H1 (cell line): ENCODE data around the gene RNGTT. TPM values are rescaled to one million over a fixed set of nuclear protein-coding genes. Genes with fewer than 3 reads are reported as not detected.

ENCODE experiments used
- CTCF ChIA-PET: fragments of 300-600 bp; sonication (Branson Sonifier 250); formaldehyde crosslinking; loops from one replicate; lab custom pipeline; 2021; ENCODE audit not compliant: partially characterized antibody; lab: Charles Lee
- POLR2A ChIA-PET: fragments of 300-600 bp; sonication (Branson Sonifier 250); formaldehyde crosslinking; loops from one replicate; lab custom pipeline; 2021; ENCODE audit warnings: inconsistent platforms; ENCODE audit not compliant: partially characterized antibody; lab: Charles Lee
- DNase-seq, 2 experiments: peaks; one replicate each; pipeline versions ENCODE4 v3.0.0 to v3.0.0-alpha.2; 2010 to 2022; ENCODE audit warnings: low spot score in 2 of 2, low read depth in 1 of 2, mixed read lengths in 1 of 2
- FAIRE-seq: peaks from 2 replicates; lab custom pipeline; 2011; peaks lifted over from hg19 to GRCh38; lab: Jason Lieb, UNC
- H2AFZ ChIP-seq: 2 replicates; pipeline ENCODE4 v1.8.1; 2012; ENCODE audit warnings: low read length, inconsistent platforms
- H2AK5ac ChIP-seq: 2 replicates; pipeline ENCODE4 v1.6.1; 2013; ENCODE audit warnings: low read depth, low read length
- H2BK120ac ChIP-seq: replicated peaks from 2 replicates; pipeline ENCODE3; 2013; ENCODE audit warnings: low read depth, low read length, inconsistent platforms
- H2BK12ac ChIP-seq: 2 replicates; pipeline ENCODE4 v1.6.1; 2013; ENCODE audit warnings: low read depth, low read length
- H2BK15ac ChIP-seq: 2 replicates; pipeline ENCODE4 v1.6.1; 2013; ENCODE audit warnings: low read length
- H2BK20ac ChIP-seq: 2 replicates; pipeline ENCODE4 v1.6.1; 2013; ENCODE audit warnings: low read length
- H2BK5ac ChIP-seq: 2 replicates; pipeline ENCODE4 v1.6.1; 2013; ENCODE audit warnings: low read depth, low read length
- H3K14ac ChIP-seq: 2 replicates; pipeline ENCODE4 v1.6.1; 2013; ENCODE audit warnings: inconsistent platforms; ENCODE audit not compliant: insufficient read length
- H3K18ac ChIP-seq: 2 replicates; pipeline ENCODE4 v1.6.1; 2013; ENCODE audit warnings: low read length; ENCODE audit errors: extremely low read depth
- H3K23ac ChIP-seq: 2 replicates; pipeline ENCODE4 v1.6.1; 2013; ENCODE audit warnings: inconsistent platforms; ENCODE audit not compliant: insufficient read length
- H3K23me2 ChIP-seq: 2 replicates; pipeline ENCODE4 v1.6.1; 2013; ENCODE audit warnings: low read depth, low read length
- H3K27ac ChIP-seq: 2 replicates; pipeline ENCODE4 v1.6.1; 2011; ENCODE audit warnings: low read depth, low read length, inconsistent platforms
- H3K27me3 ChIP-seq, 4 experiments: replicated peaks in 1 of 4; 1 replicate in 1 of 4; 2 replicates in 3 of 4; pipeline versions ENCODE4 v1.6.1 to v1.8.1; 2011 to 2013; ENCODE audit warnings: low read length in 3 of 4, mild to moderate bottlenecking in 3 of 4, inconsistent platforms in 2 of 4, mixed read lengths in 2 of 4, moderate library complexity in 1 of 4; ENCODE audit not compliant: control insufficient read depth in 3 of 4, insufficient read depth in 3 of 4; ENCODE audit errors: extremely low read depth in 1 of 4
- H3K36me3 ChIP-seq, 4 experiments: 2 replicates each; pipeline versions ENCODE4 v1.6.1 to v1.8.1; 2011 to 2013; ENCODE audit warnings: mild to moderate bottlenecking in 4 of 4, low read length in 3 of 4, moderate library complexity in 2 of 4, control low read depth in 1 of 4, inconsistent platforms in 1 of 4; ENCODE audit not compliant: insufficient read depth in 4 of 4, control insufficient read depth in 2 of 4
- H3K4ac ChIP-seq: replicated peaks from 2 replicates; pipeline ENCODE3; 2013; ENCODE audit warnings: low read length, low read depth, mixed read lengths, inconsistent platforms; ENCODE audit not compliant: insufficient read length
- H3K4me1 ChIP-seq, 4 experiments: replicated peaks in 1 of 4; 1 replicate in 1 of 4; 2 replicates in 3 of 4; pipeline versions ENCODE4 v1.6.1 to v1.8.1; 2011 to 2013; ENCODE audit warnings: low read length in 3 of 4, inconsistent platforms in 2 of 4, mixed read lengths in 1 of 4; ENCODE audit not compliant: insufficient read depth in 4 of 4, control insufficient read depth in 3 of 4
- H3K4me2 ChIP-seq, 2 experiments: 2 replicates each; pipeline versions ENCODE4 v1.6.1 to v1.8.1; 2011 to 2013; ENCODE audit warnings: low read depth in 2 of 2, low read length in 2 of 2, control low read depth in 1 of 2, inconsistent platforms in 1 of 2, mild to moderate bottlenecking in 1 of 2; ENCODE audit not compliant: insufficient read depth in 1 of 2
- H3K4me3 ChIP-seq, 4 experiments: fragments of 200-600, 300-600 bp in 1 of 4; sonication (generic), shearing (Covaris generic), sonication (Bioruptor Twin) in 1 of 4; 2 replicates each; pipeline versions ENCODE4 v1.5.1 to v1.8.1; 2011 to 2016; ENCODE audit warnings: low read length in 4 of 4, low read depth in 3 of 4, control low read depth in 2 of 4, inconsistent platforms in 2 of 4, mild to moderate bottlenecking in 2 of 4, mixed read lengths in 1 of 4, moderate library complexity in 1 of 4; ENCODE audit not compliant: insufficient read depth in 2 of 4; ENCODE audit errors: extremely low read depth in 1 of 4
- H3K56ac ChIP-seq: replicated peaks from 2 replicates; pipeline ENCODE3; 2013; ENCODE audit warnings: low read depth, mild to moderate bottlenecking, mixed read lengths, low read length, inconsistent platforms; ENCODE audit not compliant: insufficient read length
- H3K79me1 ChIP-seq: 2 replicates; pipeline ENCODE4 v1.6.1; 2013; ENCODE audit warnings: low read depth, low read length, control low read depth
- H3K79me2 ChIP-seq, 2 experiments: 2 replicates each; pipeline versions ENCODE4 v1.6.1 to v1.8.1; 2012 to 2013; ENCODE audit warnings: low read length in 2 of 2, mild to moderate bottlenecking in 2 of 2, inconsistent platforms in 1 of 2; ENCODE audit not compliant: insufficient read depth in 2 of 2, control insufficient read depth in 1 of 2
- H3K9ac ChIP-seq, 4 experiments: replicated peaks in 1 of 4; 1 replicate in 1 of 4; 2 replicates in 3 of 4; pipeline versions ENCODE4 v1.6.1 to v1.8.1; 2011 to 2013; ENCODE audit warnings: low read depth in 3 of 4, low read length in 3 of 4, control low read depth in 2 of 4, mild to moderate bottlenecking in 2 of 4, moderate library complexity in 2 of 4, inconsistent platforms in 1 of 4; ENCODE audit errors: extremely low read depth in 1 of 4
- H3K9me3 ChIP-seq, 2 experiments: 2 replicates each; pipeline versions ENCODE4 v1.6.1 to v1.8.1; 2012 to 2013; ENCODE audit warnings: mild to moderate bottlenecking in 2 of 2, moderate library complexity in 2 of 2, control low read depth in 1 of 2, inconsistent platforms in 1 of 2, low read depth in 1 of 2, low read length in 1 of 2, mixed read lengths in 1 of 2; ENCODE audit not compliant: insufficient read depth in 2 of 2
- H4K20me1 ChIP-seq, 2 experiments: replicated peaks in 1 of 2; 2 replicates each; pipeline versions ENCODE3 to v1.8.1; 2011 to 2013; ENCODE audit warnings: inconsistent platforms in 2 of 2, low read length in 2 of 2, mild to moderate bottlenecking in 1 of 2; ENCODE audit not compliant: insufficient read depth in 2 of 2, control insufficient read depth in 1 of 2
- H4K5ac ChIP-seq: 2 replicates; pipeline ENCODE4 v1.6.1; 2013; ENCODE audit warnings: low read length, low read depth, mixed read lengths, inconsistent platforms; ENCODE audit not compliant: insufficient read length
- H4K8ac ChIP-seq: 2 replicates; pipeline ENCODE4 v1.8.0; 2013; ENCODE audit warnings: mild to moderate bottlenecking, moderate library complexity, low read length, inconsistent platforms; ENCODE audit not compliant: insufficient read depth; ENCODE audit errors: extremely low read depth
- H4K91ac ChIP-seq: replicated peaks from 2 replicates; pipeline ENCODE3; 2013; ENCODE audit warnings: low read length, mixed read lengths, inconsistent platforms; ENCODE audit not compliant: insufficient read length
- ATF2 ChIP-seq: IDR thresholded peaks from 2 replicates; pipeline ENCODE4 v1.6.1; 2012; ENCODE audit warnings: low read length, inconsistent platforms
- CBX8 ChIP-seq: fragments of 300-800, 300-1000 bp; sonication (generic); IDR thresholded peaks from 2 replicates; pipeline ENCODE4 v1.7.1; 2016; ENCODE audit warnings: low read depth, low read length, borderline replicate concordance
- CHD2 ChIP-seq: IDR thresholded peaks from 2 replicates; pipeline ENCODE4 v1.6.1; 2012; ENCODE audit warnings: low read length, improper control_type of control experiment
- EGR1 ChIP-seq: IDR thresholded peaks from 2 replicates; pipeline ENCODE4 v1.6.1; 2011; ENCODE audit warnings: low read depth, low read length, borderline replicate concordance
- EZH2 ChIP-seq: fragments of 200-600 bp; sonication (generic); IDR thresholded peaks from 2 replicates; pipeline ENCODE4 v1.7.1; 2012; ENCODE audit warnings: low read depth, mild to moderate bottlenecking, moderate library complexity, low read length, inconsistent platforms; ENCODE audit not compliant: severe bottlenecking
- HDAC2 ChIP-seq, 2 experiments: fragments of 300-600 bp in 1 of 2; sonication (generic) in 1 of 2; IDR thresholded peaks; 2 replicates each; pipeline ENCODE4 v1.6.1; 2011 to 2012; ENCODE audit warnings: low read depth in 2 of 2, low read length in 2 of 2, mild to moderate bottlenecking in 2 of 2, moderate library complexity in 2 of 2, borderline replicate concordance in 1 of 2, inconsistent platforms in 1 of 2
- RAD21 ChIP-seq, 2 experiments: IDR thresholded peaks in 1 of 2; conservative IDR thresholded peaks in 1 of 2; 2 replicates each; pipeline ENCODE4 v1.6.1; 2011; ENCODE audit warnings: low read depth in 2 of 2, low read length in 2 of 2, improper control_type of control experiment in 1 of 2, inconsistent platforms in 1 of 2, mild to moderate bottlenecking in 1 of 2, moderate library complexity in 1 of 2
- TCF12 ChIP-seq: IDR thresholded peaks from 2 replicates; pipeline ENCODE4 v1.6.1; 2011; ENCODE audit warnings: low read depth, mild to moderate bottlenecking, low read length
- USF2 ChIP-seq: IDR thresholded peaks from 2 replicates; pipeline ENCODE4 v1.6.1; 2011; ENCODE audit warnings: low read length, improper control_type of control experiment
- WGBS, 2 experiments: shearing (Covaris generic) in 1 of 2; methylation state at CpG; one replicate each; pipeline versions ENCODE4 v1.1.6 to v1.1.7; 2013 to 2015; ENCODE audit warnings: low lambda C conversion rate in 2 of 2, mixed read lengths in 2 of 2, inconsistent platforms in 1 of 2, low coverage in 1 of 2, missing lambda C conversion rate in 1 of 2; ENCODE audit not compliant: insufficient replicate concordance in 2 of 2, insufficient coverage in 1 of 2, insufficient read length in 1 of 2; ENCODE audit errors: extremely low coverage in 1 of 2, missing lambda C conversion rate in 1 of 2; 5-methylcytosine and 5-hydroxymethylcytosine counted together
- polyA plus RNA-seq, 7 experiments: library from polyadenylated mRNA; depleted of rRNA in 3 of 7; stranded (reverse) in 5 of 7; unstranded in 2 of 7; fragments of >200 nt in 5 of 7; fragments of 200-250 nt in 2 of 7; gene quantifications; 1 replicate in 5 of 7; 2 replicates in 1 of 7; 4 replicates in 1 of 7; pipeline versions ENCODE4 v1.2.1 to v1.2.3, GENCODE V29; 2011 to 2013; ENCODE audit warnings: missing spikeins in 2 of 7, mixed read lengths in 2 of 7
- total RNA-seq: library from RNA; stranded (reverse); fragmentation: NEBNext Ultra II Directional; extraction: Animal tissue kit (Norgen Biotek cat#: 25700); gene quantifications from 2 replicates; pipeline ENCODE4 v1.2.1, GENCODE V29; 2021

RNGTT gene
- total and polyA plus RNA-seq, 2 of the 8 experiments (the other 6 are each of a cell fraction or from before 2014, with no cell fraction given), result 3.6 to 21.2 TPM

- no peak overlapping the region for H2BK20ac ChIP-seq
- H3K79me2 ChIP-seq, result no peaks in the 10 kb centered on the region
- no peak overlapping the region for H3K27ac ChIP-seq
- CTCF ChIA-PET, result interaction anchor here (0.8 to 2.4 kb wide), 4 partner anchors 9 to 166 kb away, joined by 3 to 6 read pairs (median 4); no protein-coding TSS in a partner anchor
- no peak overlapping the region for H4K91ac ChIP-seq
- H3K23me2 ChIP-seq, result no peaks in the 10 kb centered on the region
- H2BK15ac ChIP-seq, result no peak overlapping the region
- H4K20me1 ChIP-seq, result no peaks in the 10 kb centered on the region
- FAIRE-seq, result no peak
- no peak overlapping the region for H3K23ac ChIP-seq
- peaks cover 0 to 2% (median 0%) of the 10 kb centered on the region in 4 experiments; a peak in 1 of 7 replicates for H3K4me1 ChIP-seq
- no peaks in the 10 kb centered on the region for H3K27me3 ChIP-seq
- H4K8ac ChIP-seq, result no peak overlapping the region
- 90% methylated on average over 1 of the region's 1 CpG; no CpG with 5 or more reads in 1 of the 2 experiments for WGBS, 2 experiments
- no peak overlapping the region for H3K4me2 ChIP-seq
- no peak overlapping the region for H2BK5ac ChIP-seq
- H3K18ac ChIP-seq, result no peak overlapping the region
- H2AK5ac ChIP-seq, result no peak overlapping the region
- DNase-seq, result no peak
- no peaks in the 10 kb centered on the region for H3K36me3 ChIP-seq
- H3K4me3 ChIP-seq, result no peak overlapping the region
- no peak overlapping the region for H3K4ac ChIP-seq
- no peak overlapping the region for H3K56ac ChIP-seq
- H2BK12ac ChIP-seq, result no peak overlapping the region
- H3K9me3 ChIP-seq, result no peaks in the 10 kb centered on the region
- POLR2A ChIA-PET, result no interaction called here
- H3K14ac ChIP-seq, result no peak overlapping the region
- H3K79me1 ChIP-seq, result no peaks in the 10 kb centered on the region
- H3K9ac ChIP-seq, result no peak overlapping the region
- no peak overlapping the region for H2BK120ac ChIP-seq
- no peak overlapping the region for H2AFZ ChIP-seq
- H4K5ac ChIP-seq, result no peak overlapping the region
- TF ChIP-seq RAD21 (IDR thresholded peaks at IDR 0.05 in 1 of 2, conservative IDR thresholded peaks at IDR 0.05 in 1 of 2; ENCODE audit: low read depth in 2 of 2, low read length in 2 of 2) (no peak), EGR1 (no peak), ATF2 (no peak), EZH2 (no peak), HDAC2 (IDR thresholded peaks at IDR 0.05; ENCODE audit: borderline replicate concordance in 1 of 2, low read depth in 2 of 2, low read length in 2 of 2) (no peak), TCF12 (no peak), CHD2 (no peak), USF2 (no peak), CBX8 (no peak)
These were observed 25.8 kb upstream of the RNGTT start for GRCh38 chr6:88989215-88989614.
